WI38 (cell line): ENCODE results near the gene ZBTB7C.

ENCODE experiments used
- H3K4me3 ChIP-seq: 2 replicates; pipeline ENCODE4 v1.5.1; 2011; ENCODE audit warnings: low read depth, mild to moderate bottlenecking, control low read depth, low read length
- CTCF ChIP-seq: IDR thresholded peaks from 2 replicates; pipeline ENCODE4 v1.5.1; 2012; ENCODE audit warnings: low read depth, mild to moderate bottlenecking, control low read depth, low read length

The ZBTB7C gene

GRCh38 chr18:48188609-48189008 is 220.6 kb downstream of the ZBTB7C start:
- no peak overlapping the region for H3K4me3 ChIP-seq
- no peak for TF ChIP-seq CTCF

- TF ChIP-seq CTCF: no peak
- no peak overlapping the region for H3K4me3 ChIP-seq
Measured at GRCh38 chr18:48186861-48187260, 222.3 kb downstream of the ZBTB7C start.

- TF ChIP-seq CTCF: no peak
- no peak overlapping the region for H3K4me3 ChIP-seq
Measured at GRCh38 chr18:48186131-48186766, 222.9 kb downstream of the ZBTB7C start.

DNA sequence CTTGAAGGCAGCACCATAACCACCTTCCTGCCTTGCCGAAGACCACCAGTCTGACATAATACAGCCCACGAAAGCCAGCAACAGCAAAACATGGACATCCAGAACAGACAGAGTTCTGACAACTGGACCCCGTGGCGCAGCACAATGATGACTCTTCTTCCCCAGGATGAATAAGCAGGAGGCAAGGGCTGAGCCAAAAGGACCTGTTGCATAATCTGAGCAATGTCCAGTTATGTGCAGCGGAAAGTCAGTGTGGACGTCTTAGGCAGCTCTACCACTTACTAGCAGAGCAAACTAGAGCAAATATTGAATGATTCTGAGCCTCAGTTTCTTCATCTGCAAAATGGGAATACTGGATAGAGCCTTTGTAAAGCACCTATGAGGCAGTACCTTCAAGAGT is 225.1 kb downstream of the ZBTB7C start:
- H3K4me3 ChIP-seq: no peak overlapping the region
- no peak for TF ChIP-seq CTCF

- TF ChIP-seq CTCF: no peak
Measured at GRCh38 chr18:48183613-48184012, 225.6 kb downstream of the ZBTB7C start.

GRCh38 chr18:48182779-48183178 is 226.4 kb downstream of the ZBTB7C start:
- TF ChIP-seq CTCF: no peak
- H3K4me3 ChIP-seq: no peak overlapping the region

More at GRCh38 chr18:48183613-48184012, 225.6 kb downstream of the ZBTB7C start:
- no peak overlapping the region for H3K4me3 ChIP-seq

DNA sequence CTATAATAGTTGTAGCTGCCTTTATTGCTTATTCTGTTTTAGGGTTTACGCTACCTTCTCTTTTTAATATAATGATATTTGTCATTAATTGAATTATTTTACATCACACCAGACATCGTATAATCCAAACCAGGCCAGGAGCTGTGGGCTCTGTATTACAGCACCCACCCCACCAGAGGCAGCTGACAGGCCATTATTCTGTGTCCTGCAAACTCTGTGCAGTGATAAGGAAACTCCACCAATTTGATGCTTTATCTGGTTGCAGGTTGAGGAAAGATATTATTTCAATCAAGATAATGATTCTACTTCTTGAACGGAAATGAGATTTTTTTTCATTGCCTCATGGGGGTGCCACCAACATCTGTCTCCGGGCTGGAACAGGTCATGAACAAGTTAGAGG is 227.3 kb downstream of the ZBTB7C start:
- no peak for TF ChIP-seq CTCF
- no peak overlapping the region for H3K4me3 ChIP-seq
